ENCODE results near the gene TSBP1. TPM values are rescaled to one million over a fixed set of nuclear protein-coding genes. Genes with fewer than 3 reads are reported as not detected.
A peak's percentile ranks its signal among the peaks of the same experiment; 100 is the strongest.

The TSBP1 gene
- total and polyA plus RNA-seq, 9 of the 15 experiments (the other 6 are each of a cell fraction or from before 2014, with no cell fraction given), result not detected

GRCh38 chr6:32288426-32288825 is 83.3 kb downstream of the TSBP1 start (continued):
- TF ChIP-seq ZMIZ1 (IDR thresholded peaks at IDR 0.05; ENCODE audit: low read depth in 2 of 2, low read length in 2 of 2), result 0 out of 4 replicates have a peak, but pooled peaks of 1 of the 2 experiments have one; percentile 55
- peak; percentile 27; the same call in 1 of the 2 replicates for TF ChIP-seq GATA2 (CRISPR knock-in tag; IDR thresholded peaks at IDR 0.05)
- TF ChIP-seq HES1 (IDR thresholded peaks at IDR 0.05; ENCODE audit: low read depth), result peak; percentile 52
- TF ChIP-seq RCOR1 (IDR thresholded peaks at IDR 0.05; ENCODE audit: borderline replicate concordance in 1 of 2, low read depth in 2 of 2, low read length in 2 of 2), result peak in 1 of 2 experiments; percentile 74; a peak in 1 of 4 replicates
- TF ChIP-seq TAL1 (IDR thresholded peaks at IDR 0.05), result peak; percentile 94
- peak; percentile 33 to 50; a peak in 3 of 4 replicates for TF ChIP-seq TRIM24 (IDR thresholded peaks at IDR 0.05)
- TF ChIP-seq CBFA2T2 (conservative IDR thresholded peaks at IDR 0.05), result peak; percentile 79
- peak in 1 of 2 experiments; percentile 37; a peak in 1 of 3 replicates for TF ChIP-seq CBX3 (IDR thresholded peaks at IDR 0.05; ENCODE audit: borderline replicate concordance in 1 of 2, low read length in 2 of 2)
- 0 out of 2 replicates have a peak, but pooled peaks have one; percentile 30 for TF ChIP-seq CREM (IDR thresholded peaks at IDR 0.05; ENCODE audit: low read depth)
- no peak for TF ChIP-seq BCL6 (CRISPR knock-in tag; IDR thresholded peaks at IDR 0.05)
- peak; percentile 79 for TF ChIP-seq NCOR1 (IDR thresholded peaks at IDR 0.05)
- TF ChIP-seq TAF15 (IDR thresholded peaks at IDR 0.05; ENCODE audit: low read depth, low read length), result no peak
- no peak for TF ChIP-seq ZNF395 (CRISPR knock-in tag; IDR thresholded peaks at IDR 0.05)
- peak; percentile 67; the same call in 1 of the 2 replicates for TF ChIP-seq ZNF766 (CRISPR knock-in tag; conservative IDR thresholded peaks at IDR 0.05)
- peak; percentile 28; the same call in 1 of the 2 replicates for TF ChIP-seq ELF1 (tag; IDR thresholded peaks at IDR 0.05)
- TF ChIP-seq NFE2 (IDR thresholded peaks at IDR 0.05; ENCODE audit: low read depth), result peak; percentile 16; the same call in 1 of the 2 replicates
- TF ChIP-seq KDM1A (IDR thresholded peaks at IDR 0.05), result 0 out of 4 replicates have a peak, but pooled peaks of 1 of the 2 experiments have one; percentile 27
- TF ChIP-seq ARID1B (IDR thresholded peaks at IDR 0.05), result peak; percentile 96
- TF ChIP-seq KHSRP (IDR thresholded peaks at IDR 0.05), result no peak; the same call in 1 of the 2 replicates
- TF ChIP-seq SMARCE1 (IDR thresholded peaks at IDR 0.05), result peak; percentile 89; the same call in 1 of the 2 replicates
- TF ChIP-seq PKNOX1 (IDR thresholded peaks at IDR 0.05), result 0 out of 2 replicates have a peak, but pooled peaks have one; percentile 8
- peak; percentile 83; the same call in 1 of the 2 replicates for TF ChIP-seq ESRRA (IDR thresholded peaks at IDR 0.05; ENCODE audit: borderline replicate concordance, low read depth)
- TF ChIP-seq CCNT2 (IDR thresholded peaks at IDR 0.05; ENCODE audit: borderline replicate concordance, extremely low read depth, insufficient read length, low read depth, low read length), result peak; percentile 89
- no peak for TF ChIP-seq PHB2 (IDR thresholded peaks at IDR 0.05; ENCODE audit: low read depth)
- peak in 1 of 2 experiments; percentile 35; a peak in 1 of 4 replicates for TF ChIP-seq ARNT (IDR thresholded peaks at IDR 0.05)

Data from K562 (cell line).